Gastroesophageal sphincter (tissue), 4 donors: ENCODE data around the gene FAM9A. TPM values are rescaled to one million over a fixed set of nuclear protein-coding genes. Genes with fewer than 3 reads are reported as not detected.

Source experiments
- ATAC-seq: fragments of 150-250 bp; one replicate; pipeline ENCODE4 v1.9.1; 2016; ENCODE audit warnings: mild to moderate bottlenecking, moderate library complexity
- H3K27ac ChIP-seq, 4 donors: fragments of 200-600 bp; sonication (generic) in 3 of 4; 1 replicate in 3 of 4; 2 replicates in 1 of 4; pipeline ENCODE4 v1.5.1; 2016 to 2019
- H3K27me3 ChIP-seq: fragments of 200-600 bp; sonication (generic); one replicate; pipeline ENCODE4 v1.5.1; 2019
- H3K36me3 ChIP-seq, 2 donors: fragments of 200-600 bp; sonication (generic); one replicate each; pipeline ENCODE4 v1.5.1; 2019; ENCODE audit warnings: control low read depth in 1 of 2
- H3K4me1 ChIP-seq, 3 donors: fragments of 200-600 bp; sonication (generic); 1 replicate in 2 of 3; 2 replicates in 1 of 3; pipeline ENCODE4 v1.5.1; 2016 to 2019; ENCODE audit warnings: control low read depth in 2 of 3
- H3K4me3 ChIP-seq, 2 donors: fragments of 200-600 bp; sonication (generic); one replicate each; pipeline ENCODE4 v1.5.1; 2019; ENCODE audit warnings: mild to moderate bottlenecking in 1 of 2, moderate library complexity in 1 of 2
- H3K9me3 ChIP-seq, 3 donors: fragments of 200-600 bp; sonication (generic); one replicate each; pipeline ENCODE4 v1.5.1; 2017 to 2019; ENCODE audit warnings: control low read depth in 2 of 3
- CTCF ChIP-seq, 4 experiments: fragments of 200-600 bp in 2 of 4; fragments of 450-650 bp in 2 of 4; sonication (generic) in 1 of 4; IDR thresholded peaks; one replicate each; pipeline ENCODE4 v1.5.1; 2017 to 2019; ENCODE audit warnings: antibody characterized with exemption in 4 of 4, mild to moderate bottlenecking in 2 of 4, moderate library complexity in 2 of 4
- EP300 ChIP-seq: sonication (generic); formaldehyde crosslinking; IDR thresholded peaks from one replicate; pipeline ENCODE4 v1.6.1; 2017; ENCODE audit warnings: antibody characterized with exemption, mild to moderate bottlenecking
- POLR2A ChIP-seq, 2 donors: fragments of 450-650 bp; IDR thresholded peaks; one replicate each; pipeline ENCODE4 v1.6.1; 2017; ENCODE audit warnings: antibody characterized with exemption in 2 of 2, mild to moderate bottlenecking in 2 of 2, moderate library complexity in 1 of 2
- POLR2AphosphoS5 ChIP-seq: sonication (generic); formaldehyde crosslinking; IDR thresholded peaks from one replicate; pipeline ENCODE4 v1.6.1; 2017; ENCODE audit warnings: antibody characterized with exemption
- WGBS, 2 donors: methylation state at CpG; one replicate each; pipeline ENCODE4 v1.1.5; 2018; ENCODE audit warnings: low coverage in 1 of 2; 5-methylcytosine and 5-hydroxymethylcytosine counted together
- total RNA-seq, 4 donors: library from RNA; depleted of rRNA; stranded (reverse); fragments of >200 nt; gene quantifications; one replicate each; pipeline ENCODE4 v1.1.0, GENCODE V29; 2016

Gene FAM9A
- total RNA-seq, 4 donors from 2014 or later, result not detected

GRCh38 chrX:8749697-8750096 is 51.5 kb downstream of the FAM9A start:
- H3K4me1 ChIP-seq, result no peaks in the 10 kb centered on the region
- TF ChIP-seq POLR2AphosphoS5 (no peak), POLR2A (IDR thresholded peaks at IDR 0.05) (no peak), EP300 (no peak), CTCF (IDR thresholded peaks at IDR 0.05) (no peak)
- no peaks in the 10 kb centered on the region for H3K27me3 ChIP-seq
- no peaks in the 10 kb centered on the region for H3K36me3 ChIP-seq
- H3K4me3 ChIP-seq, result no peak overlapping the region
- no peak overlapping the region for H3K27ac ChIP-seq
- H3K9me3 ChIP-seq, result no peaks in the 10 kb centered on the region
- ATAC-seq, result no peak

GRCh38 chrX:8748855-8749254 is 52.3 kb downstream of the FAM9A start:
- Histone ChIP-seq H3K9me3 (no peaks in the 10 kb centered on the region), H3K4me1 (no peaks in the 10 kb centered on the region), H3K27me3 (no peaks in the 10 kb centered on the region), H3K4me3 (no peak overlapping the region), H3K36me3 (no peaks in the 10 kb centered on the region), H3K27ac (no peak overlapping the region)
- no peak for TF ChIP-seq POLR2A (IDR thresholded peaks at IDR 0.05)
- peak in 3 of 4 experiments; percentile 24 to 58 (median 26) for TF ChIP-seq CTCF (IDR thresholded peaks at IDR 0.05)
- ATAC-seq, result no peak
- 10% methylated on average over 6 of the region's 6 CpGs; no CpG with 5 or more reads in 1 of the 2 donors for WGBS, 2 donors

- H3K9me3 ChIP-seq, result no peaks in the 10 kb centered on the region
- 60 to 67% methylated on average over 3 to 4 of the region's 11 CpGs for WGBS, 2 donors
- ATAC-seq, result no peak
- no peaks in the 10 kb centered on the region for H3K4me1 ChIP-seq
- H3K36me3 ChIP-seq, result no peaks in the 10 kb centered on the region
- H3K27ac ChIP-seq, result no peak overlapping the region
- TF ChIP-seq POLR2A (IDR thresholded peaks at IDR 0.05) (no peak), CTCF (IDR thresholded peaks at IDR 0.05) (peak; percentile 31 to 69 (median 40))
- H3K4me3 ChIP-seq, result no peak overlapping the region
- no peaks in the 10 kb centered on the region for H3K27me3 ChIP-seq
Measured at GRCh38 chrX:8743126-8743732, 58.0 kb downstream of the FAM9A start.

GRCh38 chrX:8741981-8742380 is 59.2 kb downstream of the FAM9A start:
- Histone ChIP-seq H3K9me3 (no peaks in the 10 kb centered on the region), H3K27ac (no peak overlapping the region), H3K4me3 (no peak overlapping the region), H3K36me3 (no peaks in the 10 kb centered on the region), H3K27me3 (no peaks in the 10 kb centered on the region), H3K4me1 (no peaks in the 10 kb centered on the region)
- WGBS, 2 donors, result no CpG with 5 or more reads among the region's 10 CpGs
- ATAC-seq, result no peak
- TF ChIP-seq POLR2AphosphoS5, result no peak
- TF ChIP-seq POLR2A (IDR thresholded peaks at IDR 0.05), result no peak
- no peak for TF ChIP-seq CTCF (IDR thresholded peaks at IDR 0.05)
- no peak for TF ChIP-seq EP300

Other genes starting within 250 kb of the FAM9A start
- 1 to 10 TPM; 1.3 to 5.7 (median 3.5) TPM for gene ANOS1, start 69.2 kb downstream of the FAM9A start, total RNA-seq
- gene FAM9B, start 232.7 kb upstream of the FAM9A start, total RNA-seq, result not detected